DND-41 (cell line): Measurements from ENCODE around the gene MEIS3.
A peak's percentile ranks its signal among the peaks of the same experiment; 100 is the strongest.

ENCODE experiments used
- ATAC-seq: fragments of 200-7000 bp; cut with Tn5 transposase; 3 replicates; pipeline ENCODE4 v1.9.1; 2021; ENCODE audit warnings: low read depth; ENCODE audit not compliant: insufficient read depth
- DNase-seq: peaks from one replicate; pipeline ENCODE4 v3.0.0-alpha.2; 2020
- H2AFZ ChIP-seq: 2 replicates; pipeline ENCODE4 v1.6.0; 2012; ENCODE audit warnings: low read depth, low read length
- H3K27ac ChIP-seq: 2 replicates; pipeline ENCODE4 v1.5.1; 2012; ENCODE audit warnings: low read length, inconsistent platforms
- H3K27me3 ChIP-seq: fragments of 200-600 bp; sonication (generic); 2 replicates; pipeline ENCODE4 v1.6.0; 2012; ENCODE audit warnings: low read length, mild to moderate bottlenecking, inconsistent platforms; ENCODE audit not compliant: insufficient read depth, poor library complexity
- H3K36me3 ChIP-seq: 2 replicates; pipeline ENCODE4 v1.5.1; 2012; ENCODE audit warnings: low read length, inconsistent platforms; ENCODE audit not compliant: insufficient read depth
- H3K4me1 ChIP-seq: 2 replicates; pipeline ENCODE4 v1.5.1; 2012; ENCODE audit warnings: mild to moderate bottlenecking, low read length; ENCODE audit not compliant: insufficient read depth
- H3K4me2 ChIP-seq: 2 replicates; pipeline ENCODE4 v1.6.0; 2012; ENCODE audit warnings: mild to moderate bottlenecking, moderate library complexity, low read length, inconsistent platforms; ENCODE audit not compliant: insufficient read depth
- H3K4me3 ChIP-seq, 2 experiments: fragments of 200-600 bp in 1 of 2; shearing (Covaris generic) in 1 of 2; 2 replicates each; pipeline ENCODE4 v1.5.1; 2012 to 2016; ENCODE audit warnings: inconsistent platforms in 2 of 2, low read length in 2 of 2, mild to moderate bottlenecking in 2 of 2, low read depth in 1 of 2, moderate library complexity in 1 of 2
- H3K79me2 ChIP-seq: 2 replicates; pipeline ENCODE4 v1.6.0; 2012; ENCODE audit warnings: low read length, inconsistent platforms; ENCODE audit not compliant: insufficient read depth
- H3K9ac ChIP-seq: 2 replicates; pipeline ENCODE4 v1.6.0; 2012; ENCODE audit warnings: low read depth, mild to moderate bottlenecking, inconsistent platforms, low read length, moderate library complexity
- H3K9me3 ChIP-seq: 2 replicates; pipeline ENCODE4 v1.5.1; 2012; ENCODE audit warnings: low read length, moderate library complexity, mild to moderate bottlenecking, inconsistent platforms; ENCODE audit not compliant: insufficient read depth, severe bottlenecking
- H4K20me1 ChIP-seq: 2 replicates; pipeline ENCODE4 v1.6.0; 2012; ENCODE audit warnings: low read length; ENCODE audit not compliant: insufficient read depth
- CTCF ChIP-seq: IDR thresholded peaks from 2 replicates; pipeline ENCODE4 v1.5.1; 2012; ENCODE audit warnings: borderline replicate concordance, low read length, moderate library complexity, mild to moderate bottlenecking; ENCODE audit not compliant: poor library complexity, severe bottlenecking; ENCODE audit errors: extremely low read depth
- EZH2 ChIP-seq: IDR thresholded peaks from 3 replicates; pipeline ENCODE4 v1.6.1; 2012; ENCODE audit warnings: borderline replicate concordance, low read depth, mild to moderate bottlenecking, moderate library complexity, low read length, inconsistent platforms; ENCODE audit not compliant: severe bottlenecking

The MEIS3 gene

GRCh38 chr19:47419030-47419783 is at the start of gene MEIS3:
Gene MEIS3 (minus strand): TSS chr19:47419527. CDS start chr19:47419081, 446 bp downstream.
- H3K4me2 ChIP-seq: no peak within 1 kb of the TSS
- no peaks in the 10 kb centered on the region for H3K4me1 ChIP-seq
- H2AFZ ChIP-seq: no peak within 1 kb of the TSS
- TF ChIP-seq EZH2: no peak
- no peak for TF ChIP-seq CTCF
- DNase-seq (peak; percentile 29), ATAC-seq (peak; percentile 61; the same call in 2 of the 3 replicates)
- peaks cover 28% of the 10 kb centered on the region for H3K27me3 ChIP-seq
- H3K9me3 ChIP-seq: no peaks in the 10 kb centered on the region
- H3K27ac ChIP-seq: no peak within 1 kb of the TSS
- no peaks in the 10 kb centered on the region for H3K79me2 ChIP-seq
- no peak within 1 kb of the TSS for H3K9ac ChIP-seq
- H3K4me3 ChIP-seq: no peak within 1 kb of the TSS
- H4K20me1 ChIP-seq: peaks cover 5% of the 10 kb centered on the region; the same call in 1 of the 2 replicates
- H3K36me3 ChIP-seq: no peaks in the 10 kb centered on the region

- TF ChIP-seq CTCF (no peak), EZH2 (no peak)
- Histone ChIP-seq H3K4me1 (peaks cover 10% of the 10 kb centered on the region), H3K79me2 (no peaks in the 10 kb centered on the region), H3K27ac (no peak overlapping the region), H2AFZ (no peak overlapping the region), H3K36me3 (no peaks in the 10 kb centered on the region), H3K4me2 (no peak overlapping the region), H4K20me1 (peaks cover 16% of the 10 kb centered on the region), H3K27me3 (no peaks in the 10 kb centered on the region), H3K9me3 (no peaks in the 10 kb centered on the region), H3K4me3 (no peak overlapping the region), H3K9ac (no peak overlapping the region)
- DNase-seq: no peak
- ATAC-seq: no peak
These were observed 48.6 kb upstream of the MEIS3 start for GRCh38 chr19:47467914-47468313.

- Histone ChIP-seq H3K27ac (no peak overlapping the region), H3K4me1 (no peaks in the 10 kb centered on the region), H2AFZ (no peak overlapping the region), H3K4me3 (no peak overlapping the region), H3K36me3 (no peaks in the 10 kb centered on the region), H3K9me3 (no peaks in the 10 kb centered on the region), H3K27me3 (no peaks in the 10 kb centered on the region), H3K9ac (no peak overlapping the region), H3K4me2 (no peak overlapping the region), H3K79me2 (no peaks in the 10 kb centered on the region), H4K20me1 (peaks cover 7% of the 10 kb centered on the region; the same call in 1 of the 2 replicates)
- TF ChIP-seq EZH2: no peak
- no peak for TF ChIP-seq CTCF
- ATAC-seq (no peak), DNase-seq (no peak)
These were observed 46.6 kb upstream of the MEIS3 start for GRCh38 chr19:47465957-47466356.
